Type B pancreatic cell (in vitro differentiated cells): ENCODE results near the gene C16orf86. TPM values are rescaled to one million over a fixed set of nuclear protein-coding genes. Genes with fewer than 3 reads are reported as not detected.

Source experiments
- DNase-seq: peaks from one replicate; pipeline ENCODE4 v3.0.0; 2021; ENCODE audit warnings: mixed read lengths; ENCODE audit not compliant: unreplicated experiment; ENCODE audit errors: extremely low spot score
- H3K27ac Mint-ChIP-seq: 2 replicates; pipeline ENCODE4 v1.8.0; 2021; ENCODE audit warnings: mild to moderate bottlenecking, mixed read lengths
- H3K27me3 Mint-ChIP-seq: 2 replicates; pipeline ENCODE4 v1.8.0; 2021; ENCODE audit warnings: mixed read lengths
- H3K36me3 Mint-ChIP-seq: 2 replicates; pipeline ENCODE4 v1.8.0; 2021; ENCODE audit warnings: mixed read lengths
- H3K4me1 Mint-ChIP-seq: one replicate; pipeline ENCODE4 v1.8.0; 2021; ENCODE audit warnings: mixed read lengths; ENCODE audit not compliant: unreplicated experiment
- H3K4me3 Mint-ChIP-seq: 2 replicates; pipeline ENCODE4 v1.8.0; 2021; ENCODE audit warnings: mild to moderate bottlenecking, mixed read lengths
- H3K9me3 Mint-ChIP-seq: 2 replicates; pipeline ENCODE4 v1.8.0; 2021; ENCODE audit warnings: mixed read lengths
- total RNA-seq: library from RNA; stranded (reverse); gene quantifications from 2 replicates; pipeline ENCODE4 v1.2.1, GENCODE V29; 2021; ENCODE audit warnings: low replicate concordance
- TF ChIP-seq, protein P1 (sequence below): fragments of 200-600 bp; sonication (generic); conservative IDR thresholded peaks from 2 replicates; pipeline ENCODE4 v1.5.0; 2021; ENCODE audit warnings: antibody characterized with exemption, mild to moderate bottlenecking

C16orf86 gene
- total RNA-seq, 1 donor from 2014 or later, result 2.8 TPM

DNA sequence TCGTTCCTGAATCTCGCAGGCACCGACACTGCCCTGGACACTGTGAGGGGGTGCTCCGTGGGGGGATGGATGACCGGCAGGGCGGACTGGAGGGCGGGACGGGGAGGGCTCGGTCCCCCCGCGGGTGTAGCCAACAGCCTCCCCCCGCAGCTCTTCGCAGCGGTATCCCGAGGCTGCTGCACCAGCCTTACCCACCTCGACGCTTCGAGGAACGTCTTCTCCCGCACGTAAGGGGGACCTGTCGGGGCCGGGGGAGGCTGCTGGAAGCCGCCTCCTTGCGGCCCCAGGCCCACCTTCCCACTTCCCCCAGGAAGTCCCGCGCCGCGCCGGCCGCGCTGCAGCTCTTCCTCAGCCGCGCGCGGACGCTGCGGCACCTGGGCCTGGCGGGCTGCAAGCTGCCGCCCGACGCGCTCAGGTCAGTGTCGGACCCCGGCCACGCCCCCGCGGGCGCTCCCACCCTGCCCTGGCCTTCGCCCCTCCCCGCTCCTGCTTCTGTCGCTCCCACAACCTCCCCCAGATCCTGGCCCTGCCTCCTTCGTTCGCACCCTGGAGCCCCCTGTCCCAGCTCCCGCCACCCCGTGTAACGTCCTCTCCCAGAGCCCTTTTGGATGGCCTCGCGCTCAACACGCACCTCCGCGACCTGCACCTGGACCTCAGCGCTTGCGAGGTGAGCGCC lies 18.4 kb upstream of the C16orf86 start:
- Mint-ChIP-seq H3K9me3 (no peaks in the 10 kb centered on the region), H3K4me1 (no peaks in the 10 kb centered on the region), H3K4me3 (no peak overlapping the region), H3K27me3 (peaks cover 49% of the 10 kb centered on the region), H3K27ac (no peak overlapping the region), H3K36me3 (no peaks in the 10 kb centered on the region)
- no peak for DNase-seq
- TF ChIP-seq, protein P1, sequence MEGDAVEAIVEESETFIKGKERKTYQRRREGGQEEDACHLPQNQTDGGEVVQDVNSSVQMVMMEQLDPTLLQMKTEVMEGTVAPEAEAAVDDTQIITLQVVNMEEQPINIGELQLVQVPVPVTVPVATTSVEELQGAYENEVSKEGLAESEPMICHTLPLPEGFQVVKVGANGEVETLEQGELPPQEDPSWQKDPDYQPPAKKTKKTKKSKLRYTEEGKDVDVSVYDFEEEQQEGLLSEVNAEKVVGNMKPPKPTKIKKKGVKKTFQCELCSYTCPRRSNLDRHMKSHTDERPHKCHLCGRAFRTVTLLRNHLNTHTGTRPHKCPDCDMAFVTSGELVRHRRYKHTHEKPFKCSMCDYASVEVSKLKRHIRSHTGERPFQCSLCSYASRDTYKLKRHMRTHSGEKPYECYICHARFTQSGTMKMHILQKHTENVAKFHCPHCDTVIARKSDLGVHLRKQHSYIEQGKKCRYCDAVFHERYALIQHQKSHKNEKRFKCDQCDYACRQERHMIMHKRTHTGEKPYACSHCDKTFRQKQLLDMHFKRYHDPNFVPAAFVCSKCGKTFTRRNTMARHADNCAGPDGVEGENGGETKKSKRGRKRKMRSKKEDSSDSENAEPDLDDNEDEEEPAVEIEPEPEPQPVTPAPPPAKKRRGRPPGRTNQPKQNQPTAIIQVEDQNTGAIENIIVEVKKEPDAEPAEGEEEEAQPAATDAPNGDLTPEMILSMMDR, result no peak

DNA sequence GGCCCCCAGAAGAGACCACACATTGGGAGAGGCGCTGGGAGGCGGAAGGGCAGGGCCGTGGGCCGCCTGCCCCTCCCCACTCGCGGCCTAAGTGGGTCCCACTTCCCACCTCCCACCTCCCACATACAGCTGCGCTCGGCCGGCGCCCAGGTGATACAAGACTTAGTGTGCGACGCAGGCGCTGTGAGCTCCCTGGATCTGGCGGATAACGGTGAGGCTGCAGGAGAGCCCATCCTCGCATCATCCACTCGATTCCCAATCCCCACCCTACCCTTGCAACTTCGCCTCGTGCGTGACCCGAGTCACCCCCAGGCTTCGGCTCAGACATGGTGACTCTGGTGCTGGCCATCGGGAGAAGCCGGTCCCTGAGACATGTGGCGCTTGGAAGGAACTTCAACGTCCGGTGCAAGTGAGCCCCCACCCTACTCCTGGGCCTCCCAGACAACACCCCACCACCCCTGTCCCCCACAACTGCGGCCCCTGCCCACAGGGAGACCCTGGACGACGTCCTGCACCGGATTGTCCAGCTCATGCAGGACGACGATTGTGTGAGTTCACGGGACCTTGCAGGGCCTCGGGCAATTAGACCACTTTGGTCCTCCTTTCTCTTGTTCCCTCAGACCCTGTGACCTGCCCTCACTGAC lies 17.7 kb upstream of the C16orf86 start:
- Mint-ChIP-seq H3K4me3 (no peak overlapping the region), H3K27ac (no peak overlapping the region), H3K4me1 (no peaks in the 10 kb centered on the region), H3K36me3 (no peaks in the 10 kb centered on the region), H3K9me3 (no peaks in the 10 kb centered on the region), H3K27me3 (peaks cover 50% of the 10 kb centered on the region)
- TF ChIP-seq, protein P1, result no peak
- no peak for DNase-seq

- no peak for DNase-seq
- TF ChIP-seq, protein P1, result no peak
- peaks cover 47% of the 10 kb centered on the region for H3K27me3 Mint-ChIP-seq
- no peaks in the 10 kb centered on the region for H3K4me1 Mint-ChIP-seq
- H3K27ac Mint-ChIP-seq, result no peak overlapping the region
- H3K9me3 Mint-ChIP-seq, result no peaks in the 10 kb centered on the region
- no peaks in the 10 kb centered on the region for H3K36me3 Mint-ChIP-seq
- no peak overlapping the region for H3K4me3 Mint-ChIP-seq
Observed at GRCh38 chr16:67649494-67649931, 17.1 kb upstream of the C16orf86 start.

- Mint-ChIP-seq H3K27ac (no peak overlapping the region), H3K27me3 (peaks cover 52% of the 10 kb centered on the region), H3K4me3 (no peak overlapping the region), H3K4me1 (no peaks in the 10 kb centered on the region), H3K36me3 (no peaks in the 10 kb centered on the region), H3K9me3 (no peaks in the 10 kb centered on the region)
- TF ChIP-seq, protein P1, result no peak
- DNase-seq, result no peak
Observed at GRCh38 chr16:67650023-67650422, 16.6 kb upstream of the C16orf86 start.

GRCh38 chr16:67651039-67651438 lies 15.6 kb upstream of the C16orf86 start:
- peak overlapping the region; percentile 7 for H3K4me3 Mint-ChIP-seq
- no peaks in the 10 kb centered on the region for H3K9me3 Mint-ChIP-seq
- no peaks in the 10 kb centered on the region for H3K4me1 Mint-ChIP-seq
- no peak for DNase-seq
- no peak overlapping the region for H3K27ac Mint-ChIP-seq
- TF ChIP-seq, protein P1, result no peak
- peaks cover 55% of the 10 kb centered on the region for H3K27me3 Mint-ChIP-seq
- peaks cover 3% of the 10 kb centered on the region for H3K36me3 Mint-ChIP-seq
